Esophagus squamous epithelium (tissue), 5 donors: ENCODE results near the gene IL27RA. TPM values are rescaled to one million over a fixed set of nuclear protein-coding genes. Genes with fewer than 3 reads are reported as not detected.
"Not testable (repeated sequence)": the region's sequence is repeated elsewhere in the genome, so short reads cannot be mapped to it uniquely, and the experiment has no call there.

Source experiments
- DNase-seq: peaks from one replicate; lab custom pipeline; 2025; lab: John Stamatoyannopoulos, UW
- H3K27ac ChIP-seq, 4 donors: fragments of 200-600 bp; sonication (generic); one replicate each; pipeline ENCODE4 v1.5.1; 2016 to 2019; ENCODE audit warnings: mild to moderate bottlenecking in 1 of 4
- H3K27me3 ChIP-seq, 4 donors: fragments of 200-600 bp; sonication (generic); 1 replicate in 3 of 4; 2 replicates in 1 of 4; pipeline versions ENCODE4 v1.5.1 to v1.6.0; 2017 to 2021; ENCODE audit warnings: antibody characterized with exemption in 1 of 4
- H3K36me3 ChIP-seq, 3 donors: fragments of 200-600 bp; sonication (generic); one replicate each; pipeline ENCODE4 v1.5.1; 2016 to 2019
- H3K4me1 ChIP-seq, 3 donors: fragments of 200-600 bp; sonication (generic); one replicate each; pipeline ENCODE4 v1.5.1; 2017 to 2019
- H3K4me3 ChIP-seq, 4 donors: fragments of 200-600 bp; sonication (generic); 1 replicate in 3 of 4; 2 replicates in 1 of 4; pipeline ENCODE4 v1.5.1; 2016 to 2019; ENCODE audit warnings: mild to moderate bottlenecking in 2 of 4, moderate library complexity in 1 of 4
- H3K9me3 ChIP-seq, 3 donors: fragments of 200-600 bp; sonication (generic); one replicate each; pipeline ENCODE4 v1.5.1; 2016 to 2019
- CTCF ChIP-seq, 6 experiments: fragments of 450-650 bp in 4 of 6; fragments of 200-600 bp in 2 of 6; sonication (generic) in 2 of 6; IDR thresholded peaks; one replicate each; pipeline ENCODE4 v1.5.1; 2016 to 2019; ENCODE audit warnings: antibody characterized with exemption in 6 of 6, mild to moderate bottlenecking in 4 of 6, moderate library complexity in 4 of 6
- POLR2A ChIP-seq, 4 donors: fragments of 450-650 bp; IDR thresholded peaks; one replicate each; pipeline ENCODE4 v1.6.1; 2017; ENCODE audit warnings: antibody characterized with exemption in 4 of 4, mild to moderate bottlenecking in 4 of 4, moderate library complexity in 3 of 4
- WGBS, 2 donors: methylation state at CpG; one replicate each; pipeline ENCODE4 v1.1.5; 2018; 5-methylcytosine and 5-hydroxymethylcytosine counted together
- intact Hi-C: fragments of 100-400 bp; cut with DNase I; formaldehyde crosslinking; loops from one replicate; pipeline ENCODE4 v1.15.0; 2022
- total RNA-seq, 4 donors: library from RNA; depleted of rRNA; stranded (reverse); fragments of >200 nt; gene quantifications; one replicate each; pipeline ENCODE4 v1.1.0, GENCODE V29; 2016
- donor health status: DM: yes; HTN: yes; CAD: no.

Gene IL27RA
- total RNA-seq, 4 donors from 2014 or later, result 0.83 to 4.9 (median 2.1) TPM

GRCh38 chr19:14028901-14029300 is 2.7 kb upstream of the IL27RA start:
- no peaks in the 10 kb centered on the region for H3K36me3 ChIP-seq
- 62 to 73% methylated on average over 3 to 4 of the region's 4 CpGs for WGBS, 2 donors
- no peak for TF ChIP-seq POLR2A (IDR thresholded peaks at IDR 0.05)
- no peak overlapping the region for H3K27ac ChIP-seq
- no peaks in the 10 kb centered on the region for H3K9me3 ChIP-seq
- H3K4me3 ChIP-seq, result no peak overlapping the region
- intact Hi-C loops, result no loop called here
- peaks cover 0 to 28% (median 0%) of the 10 kb centered on the region in 4 donors for H3K27me3 ChIP-seq
- DNase-seq, result no peak
- H3K4me1 ChIP-seq, result peaks cover 0 to 21% (median 14%) of the 10 kb centered on the region in 3 donors

- TF ChIP-seq POLR2A (IDR thresholded peaks at IDR 0.05) (no peak), CTCF (IDR thresholded peaks at IDR 0.05) (no peak)
- Histone ChIP-seq H3K4me3 (peak overlapping the region; percentile 34 to 88 (median 60)), H3K27ac (peak overlapping the region; percentile 56 to 85 (median 77)), H3K36me3 (no peaks in the 10 kb centered on the region), H3K27me3 (peaks cover 0 to 28% (median 0%) of the 10 kb centered on the region in 4 donors), H3K9me3 (no peaks in the 10 kb centered on the region), H3K4me1 (peaks cover 0 to 19% (median 14%) of the 10 kb centered on the region in 3 donors)
- 60 to 82% methylated on average over 2 to 6 of the region's 20 CpGs for whole genome bisulfite sequencing, 2 donors
- no peak for DNase-seq
- intact Hi-C loops, result no loop called here
These were observed 404 bp upstream of the IL27RA start for GRCh38 chr19:14030997-14031718.

DNA sequence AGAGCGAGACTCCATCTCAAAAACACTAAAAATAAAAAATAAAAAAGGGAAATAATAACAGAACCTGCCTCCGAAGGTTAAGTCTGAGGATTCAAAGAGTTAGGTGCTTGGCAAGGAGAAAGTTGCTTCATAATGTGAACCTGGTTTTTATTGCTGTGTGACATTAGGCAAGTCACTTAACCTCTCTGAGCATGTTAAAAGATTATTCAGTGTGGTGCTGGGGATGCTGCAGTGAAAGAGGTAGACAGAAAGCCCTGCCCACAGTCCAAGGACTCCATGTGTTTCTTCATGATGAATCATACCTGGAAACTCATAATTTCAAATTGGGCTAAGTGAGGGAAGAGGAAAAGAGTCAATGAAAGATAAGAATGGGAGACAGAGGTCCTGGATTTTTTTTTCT is 2.4 kb downstream of the IL27RA start:
- 97 to 100% methylated on average over 2 of the region's 2 CpGs for WGBS, 2 donors
- TF ChIP-seq CTCF (IDR thresholded peaks at IDR 0.05) (no peak), POLR2A (IDR thresholded peaks at IDR 0.05) (no peak)
- H3K4me1 ChIP-seq, result peaks cover 0 to 19% (median 14%) of the 10 kb centered on the region in 3 donors
- peaks cover 0 to 18% (median 0%) of the 10 kb centered on the region in 4 donors for H3K27me3 ChIP-seq
- H3K36me3 ChIP-seq, result no peaks in the 10 kb centered on the region
- no peak for DNase-seq
- no peaks in the 10 kb centered on the region for H3K9me3 ChIP-seq
- H3K4me3 ChIP-seq, result no peak overlapping the region
- H3K27ac ChIP-seq, result no peak overlapping the region
- intact Hi-C loops, result no loop called here

DNA sequence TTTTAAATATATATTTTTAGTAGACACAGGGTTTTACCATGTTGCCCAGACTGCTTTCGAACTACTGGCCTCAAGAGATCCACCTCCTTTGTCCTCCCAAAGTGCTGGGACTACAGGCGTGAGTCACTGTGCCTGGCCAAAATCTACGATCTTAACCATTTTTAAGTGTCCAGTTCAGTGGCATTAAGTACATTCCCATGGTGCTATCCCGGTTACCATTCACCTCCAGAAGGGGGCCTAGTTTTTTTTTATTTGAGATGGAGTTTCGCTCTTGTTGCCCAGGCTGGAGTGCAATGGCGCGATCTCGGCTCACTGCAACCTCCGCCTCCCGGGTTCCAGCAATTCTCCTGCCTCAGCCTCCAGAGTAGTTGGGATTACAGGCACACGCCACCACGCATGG is 3.6 kb downstream of the IL27RA start:
- H3K4me3 ChIP-seq, H3K9me3 ChIP-seq, H3K36me3 ChIP-seq, intact Hi-C loops, DNase-seq, H3K27ac ChIP-seq: not testable (repeated sequence)
- Histone ChIP-seq H3K4me1 (peaks cover 0 to 19% (median 14%) of the 10 kb centered on the region in 3 donors), H3K27me3 (peaks cover 0 to 18% (median 0%) of the 10 kb centered on the region in 4 donors)
- WGBS, 2 donors, result 81 to 86% methylated on average over 6 to 12 of the region's 12 CpGs

DNA sequence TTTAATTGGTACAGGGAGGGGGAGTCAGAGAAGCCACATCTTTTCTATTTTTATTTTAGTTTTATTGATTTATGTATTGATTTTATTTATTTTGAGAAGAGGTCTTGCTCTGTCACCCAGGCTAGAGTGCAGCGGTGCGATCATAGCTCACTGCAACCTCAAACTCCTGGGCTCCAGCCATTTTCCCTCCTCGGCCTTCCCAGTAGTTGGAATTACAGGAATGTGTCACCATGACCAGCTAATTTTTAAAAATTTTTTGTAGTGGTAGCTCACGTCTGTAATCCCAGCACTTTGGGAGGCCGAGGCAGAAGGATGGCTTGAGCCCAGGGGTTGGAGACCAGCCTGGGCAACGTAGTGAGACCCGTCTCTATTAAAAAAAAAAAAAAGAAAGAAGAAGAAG is 4.1 kb downstream of the IL27RA start:
- H3K9me3 ChIP-seq, result no peaks in the 10 kb centered on the region
- TF ChIP-seq POLR2A (IDR thresholded peaks at IDR 0.05), result no peak
- TF ChIP-seq CTCF (IDR thresholded peaks at IDR 0.05), result no peak
- H3K27ac ChIP-seq, result no peak overlapping the region
- WGBS, 2 donors, result 82 to 91% methylated on average over 6 to 7 of the region's 7 CpGs
- no peak overlapping the region for H3K4me3 ChIP-seq
- intact Hi-C loops, result no loop called here
- peaks cover 0 to 18% (median 14%) of the 10 kb centered on the region in 3 donors for H3K4me1 ChIP-seq
- peaks cover 0 to 16% (median 0%) of the 10 kb centered on the region in 4 donors for H3K27me3 ChIP-seq
- no peak for DNase-seq
- peaks cover 0 to 5% (median 0%) of the 10 kb centered on the region in 3 donors for H3K36me3 ChIP-seq

DNA sequence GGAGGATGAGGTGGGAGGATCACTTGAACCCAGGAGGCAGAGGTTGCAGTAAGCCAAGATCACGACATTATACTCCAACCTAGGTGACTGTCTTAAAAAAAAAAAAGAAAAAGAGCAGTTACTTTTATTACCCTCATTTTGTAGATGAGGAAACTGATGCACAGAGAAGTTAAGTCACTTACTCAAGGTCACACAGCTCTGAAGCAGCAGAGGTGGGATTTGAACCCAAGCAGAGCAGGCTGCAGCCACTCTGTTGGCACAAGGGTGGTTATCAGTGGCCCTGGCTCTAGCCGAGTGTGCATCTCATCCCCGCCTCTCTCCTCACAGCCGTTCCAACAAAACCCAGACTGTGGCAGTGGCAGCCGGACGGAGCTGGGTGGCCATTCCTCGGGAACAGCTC is 7.6 kb downstream of the IL27RA start:
- no peak for DNase-seq
- 81 to 86% methylated on average over 5 of the region's 7 CpGs for WGBS, 2 donors
- H3K36me3 ChIP-seq, result peaks cover 0 to 5% (median 0%) of the 10 kb centered on the region in 3 donors
- H3K27ac ChIP-seq, result no peak overlapping the region
- intact Hi-C loops, result no loop called here
- H3K4me1 ChIP-seq, result peaks cover 0 to 8% (median 0%) of the 10 kb centered on the region in 3 donors
- no peaks in the 10 kb centered on the region for H3K27me3 ChIP-seq
- no peak for TF ChIP-seq CTCF (IDR thresholded peaks at IDR 0.05)
- no peak for TF ChIP-seq POLR2A (IDR thresholded peaks at IDR 0.05)
- no peaks in the 10 kb centered on the region for H3K9me3 ChIP-seq
- H3K4me3 ChIP-seq, result no peak overlapping the region
